ENCODE data around the gene CDH13. TPM values are rescaled to one million over a fixed set of nuclear protein-coding genes. Genes with fewer than 3 reads are reported as not detected.

Gene CDH13
- total RNA-seq, 4 donors from 2014 or later: 3.4 to 14.8 (median 6.5) TPM

DNA sequence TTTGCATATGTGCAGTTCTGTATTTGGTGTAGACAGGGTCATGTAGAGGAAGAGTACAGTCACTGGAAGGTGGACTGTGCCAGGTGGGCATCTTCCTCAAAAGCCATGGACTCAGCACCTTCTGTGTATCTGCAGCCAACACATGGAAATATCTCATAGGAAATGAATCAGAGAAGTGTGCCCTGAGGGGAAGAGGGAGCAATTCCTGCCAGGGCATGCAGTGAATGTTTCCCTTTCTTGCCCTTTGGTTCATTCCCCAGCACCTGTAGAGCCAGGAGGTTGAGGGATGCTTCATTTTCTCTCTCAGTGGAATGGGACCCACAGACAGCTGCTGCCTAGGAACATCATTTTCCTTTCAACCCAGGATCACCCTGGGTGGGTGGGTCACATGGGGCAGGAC lies 1034.9 kb downstream of the CDH13 start:
- intact Hi-C loops (cut with DNase I): no loop called here
- Histone ChIP-seq H3K4me1 (no peaks in the 10 kb centered on the region), H3K4me3 (replicated peaks in 1 of 3) (no peak overlapping the region), H3K36me3 (no peaks in the 10 kb centered on the region), H3K27me3 (no peaks in the 10 kb centered on the region), H3K9me3 (no peaks in the 10 kb centered on the region), H3K27ac (no peak overlapping the region)
- no peak for DNase-seq
- TF ChIP-seq POLR2A (IDR thresholded peaks at IDR 0.05): no peak
- TF ChIP-seq, protein P1, sequence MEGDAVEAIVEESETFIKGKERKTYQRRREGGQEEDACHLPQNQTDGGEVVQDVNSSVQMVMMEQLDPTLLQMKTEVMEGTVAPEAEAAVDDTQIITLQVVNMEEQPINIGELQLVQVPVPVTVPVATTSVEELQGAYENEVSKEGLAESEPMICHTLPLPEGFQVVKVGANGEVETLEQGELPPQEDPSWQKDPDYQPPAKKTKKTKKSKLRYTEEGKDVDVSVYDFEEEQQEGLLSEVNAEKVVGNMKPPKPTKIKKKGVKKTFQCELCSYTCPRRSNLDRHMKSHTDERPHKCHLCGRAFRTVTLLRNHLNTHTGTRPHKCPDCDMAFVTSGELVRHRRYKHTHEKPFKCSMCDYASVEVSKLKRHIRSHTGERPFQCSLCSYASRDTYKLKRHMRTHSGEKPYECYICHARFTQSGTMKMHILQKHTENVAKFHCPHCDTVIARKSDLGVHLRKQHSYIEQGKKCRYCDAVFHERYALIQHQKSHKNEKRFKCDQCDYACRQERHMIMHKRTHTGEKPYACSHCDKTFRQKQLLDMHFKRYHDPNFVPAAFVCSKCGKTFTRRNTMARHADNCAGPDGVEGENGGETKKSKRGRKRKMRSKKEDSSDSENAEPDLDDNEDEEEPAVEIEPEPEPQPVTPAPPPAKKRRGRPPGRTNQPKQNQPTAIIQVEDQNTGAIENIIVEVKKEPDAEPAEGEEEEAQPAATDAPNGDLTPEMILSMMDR (IDR thresholded peaks at IDR 0.05): no peak

- Histone ChIP-seq H3K27ac (no peak overlapping the region), H3K9me3 (no peaks in the 10 kb centered on the region), H3K27me3 (no peaks in the 10 kb centered on the region), H3K36me3 (no peaks in the 10 kb centered on the region), H3K4me1 (no peaks in the 10 kb centered on the region), H3K4me3 (replicated peaks in 1 of 3) (no peak overlapping the region)
- 78 to 89% methylated on average over 2 of the region's 2 CpGs for WGBS, 2 donors
- intact Hi-C loops (cut with DNase I): no loop called here
- no peak for DNase-seq
- TF ChIP-seq, protein P1 (IDR thresholded peaks at IDR 0.05): no peak
- no peak for TF ChIP-seq POLR2A (IDR thresholded peaks at IDR 0.05)
Measured at GRCh38 chr16:83666449-83666848, 1039.7 kb downstream of the CDH13 start.

DNA sequence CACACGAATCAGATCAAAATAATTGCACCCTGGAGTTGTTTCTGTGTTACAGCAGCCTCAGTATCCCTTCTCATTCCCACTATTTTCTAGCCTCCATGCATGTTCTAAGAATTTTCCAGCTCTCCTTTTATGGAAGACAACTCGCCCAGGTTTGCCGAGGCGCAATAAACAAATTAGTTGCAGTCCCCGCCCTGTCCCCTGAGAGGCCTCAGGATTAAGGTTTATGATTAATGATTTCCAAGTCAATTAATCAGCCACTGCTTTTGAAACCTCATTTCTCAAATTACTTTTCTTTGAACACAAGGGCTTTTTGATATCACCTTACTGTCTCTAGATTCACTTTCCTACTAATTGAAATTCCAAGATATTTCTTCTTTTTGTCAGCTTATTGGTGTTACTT lies 1042.7 kb downstream of the CDH13 start:
- no peak overlapping the region for H3K27ac ChIP-seq

GRCh38 chr16:83674931-83675535 lies 1048.3 kb downstream of the CDH13 start:
- TF ChIP-seq, protein P1 (IDR thresholded peaks at IDR 0.05): no peak
- no peak for TF ChIP-seq POLR2A (IDR thresholded peaks at IDR 0.05)
- Histone ChIP-seq H3K9me3 (no peaks in the 10 kb centered on the region), H3K27ac (no peak overlapping the region), H3K36me3 (no peaks in the 10 kb centered on the region), H3K4me3 (replicated peaks in 1 of 3) (no peak overlapping the region), H3K4me1 (no peaks in the 10 kb centered on the region), H3K27me3 (no peaks in the 10 kb centered on the region)
- DNase-seq: no peak
- intact Hi-C loops (cut with DNase I): no loop called here
- 21 to 30% methylated on average over 5 of the region's 5 CpGs for WGBS, 2 donors

More for the DNA sequence above, 1042.7 kb downstream of the CDH13 start:
- TF ChIP-seq POLR2A (IDR thresholded peaks at IDR 0.05): no peak
- TF ChIP-seq, protein P1 (IDR thresholded peaks at IDR 0.05): no peak
- no peaks in the 10 kb centered on the region for H3K27me3 ChIP-seq
- no peaks in the 10 kb centered on the region for H3K36me3 ChIP-seq
- no peaks in the 10 kb centered on the region for H3K9me3 ChIP-seq
- intact Hi-C loops (cut with DNase I): no loop called here
- H3K4me1 ChIP-seq: no peaks in the 10 kb centered on the region
- H3K4me3 ChIP-seq (replicated peaks in 1 of 3): no peak overlapping the region
- DNase-seq: no peak
- 82 to 85% methylated on average over 5 of the region's 5 CpGs for WGBS, 2 donors

GRCh38 chr16:83676086-83676485 lies 1049.3 kb downstream of the CDH13 start:
- Histone ChIP-seq H3K4me1 (no peaks in the 10 kb centered on the region), H3K27ac (no peak overlapping the region), H3K27me3 (no peaks in the 10 kb centered on the region), H3K9me3 (no peaks in the 10 kb centered on the region), H3K36me3 (no peaks in the 10 kb centered on the region), H3K4me3 (replicated peaks in 1 of 3) (no peak overlapping the region)
- intact Hi-C loops (cut with DNase I): no loop called here
- TF ChIP-seq, protein P1 (IDR thresholded peaks at IDR 0.05): no peak
- TF ChIP-seq POLR2A (IDR thresholded peaks at IDR 0.05): no peak
- WGBS, 2 donors: 65 to 79% methylated on average over 6 of the region's 6 CpGs
- no peak for DNase-seq

Data from thyroid gland (tissue), 4 donors.